GM12878 (cell line): ENCODE results near the gene KIF5C. TPM values are rescaled to one million over a fixed set of nuclear protein-coding genes. Genes with fewer than 3 reads are reported as not detected.

Experiments used
- ATAC-seq: fragments of 200-7000 bp; cut with Tn5 transposase; 3 replicates; pipeline ENCODE4 v1.9.1; 2020; ENCODE audit warnings: mild to moderate bottlenecking, moderate library complexity
- BruUV-seq: library from RNA; stranded (reverse); fragments of 400-500 nt; replicated peaks from 2 replicates; lab custom pipeline; 2021; lab: Mats Ljungman, UMichigan
- CTCF ChIA-PET: fragments of 300-600 bp; sonication (Branson Sonifier 250); formaldehyde crosslinking; extraction: SDS; loops from one replicate; lab custom pipeline; 2021; ENCODE audit warnings: inconsistent platforms; lab: Yijun Ruan, JAX
- POLR2A ChIA-PET: fragments of 350-600 bp; formaldehyde crosslinking; extraction: SDS; loops from one replicate; lab custom pipeline; 2021; ENCODE audit warnings: inconsistent platforms; lab: Charles Lee
- RAD21 ChIA-PET: fragments of 300-600 bp; sonication (Branson Sonifier 250); formaldehyde crosslinking; loops from one replicate; lab custom pipeline; 2023; ENCODE audit warnings: antibody characterized with exemption; ENCODE audit not compliant: unreplicated experiment; lab: Charles Lee
- SMC1A ChIA-PET: fragments of 300-600 bp; sonication (Branson Sonifier 250); formaldehyde crosslinking; loops from one replicate; lab custom pipeline; 2023; ENCODE audit not compliant: unreplicated experiment, uncharacterized antibody; lab: Charles Lee
- DNase-seq: peaks from one replicate; pipeline ENCODE4 v3.0.0-alpha.2; 2011; ENCODE audit warnings: low read depth, low spot score
- FAIRE-seq: peaks from 3 replicates; lab custom pipeline; 2011; peaks lifted over from hg19 to GRCh38; lab: Jason Lieb, UNC
- H2AFZ ChIP-seq: 2 replicates; pipeline ENCODE4 v1.6.0; 2011; ENCODE audit warnings: low read depth, low read length, control low read depth; ENCODE audit not compliant: control insufficient read depth
- H3K27ac ChIP-seq: 2 replicates; pipeline ENCODE4 v1.5.1; 2011; ENCODE audit warnings: control low read depth; ENCODE audit not compliant: control insufficient read depth, insufficient read depth
- H3K27me3 ChIP-seq, 2 experiments: replicated peaks in 1 of 2; 2 replicates each; pipeline versions ENCODE4 v1.6.0 to v1.6.1; 2011; ENCODE audit warnings: low read length in 1 of 2; ENCODE audit not compliant: control insufficient read depth in 2 of 2, insufficient read depth in 2 of 2
- H3K36me3 ChIP-seq, 2 experiments: 2 replicates each; pipeline ENCODE4 v1.5.1; 2011; ENCODE audit warnings: low read length in 1 of 2; ENCODE audit not compliant: control insufficient read depth in 2 of 2, insufficient read depth in 2 of 2
- H3K4me1 ChIP-seq: 2 replicates; pipeline ENCODE4 v1.6.1; 2011; ENCODE audit warnings: mild to moderate bottlenecking, low read length, moderate library complexity, mixed read lengths; ENCODE audit not compliant: control insufficient read depth, insufficient read depth
- H3K4me2 ChIP-seq: 2 replicates; pipeline ENCODE4 v1.6.0; 2011; ENCODE audit warnings: control low read depth; ENCODE audit not compliant: control insufficient read depth, insufficient read depth
- H3K4me3 ChIP-seq: fragments of 200-600 bp; sonication (generic); 2 replicates; pipeline ENCODE4 v1.5.1; 2016
- H3K79me2 ChIP-seq: 2 replicates; pipeline ENCODE4 v1.6.0; 2011; ENCODE audit warnings: low read length; ENCODE audit not compliant: control insufficient read depth, insufficient read depth
- H3K9ac ChIP-seq: 2 replicates; pipeline ENCODE4 v1.8.0; 2011; ENCODE audit warnings: low read length, control low read depth, mixed read lengths; ENCODE audit not compliant: control insufficient read depth, insufficient read depth
- H3K9me3 ChIP-seq: replicated peaks from 3 replicates; pipeline ENCODE4 v1.5.1; 2011; ENCODE audit warnings: mild to moderate bottlenecking, low read length; ENCODE audit not compliant: control insufficient read depth, insufficient read depth
- H4K20me1 ChIP-seq: 2 replicates; pipeline ENCODE4 v1.6.0; 2011; ENCODE audit not compliant: control insufficient read depth, insufficient read depth
- BCL11A ChIP-seq: IDR thresholded peaks from 2 replicates; pipeline ENCODE4 v1.6.1; 2011; ENCODE audit warnings: low read depth, low read length
- MYC ChIP-seq: IDR thresholded peaks from 2 replicates; pipeline ENCODE4 v1.6.1; 2011; ENCODE audit warnings: mild to moderate bottlenecking, low read length, moderate library complexity, inconsistent platforms; ENCODE audit not compliant: insufficient read depth, insufficient replicate concordance, insufficient read length, severe bottlenecking
- NFYB ChIP-seq: IDR thresholded peaks from 2 replicates; pipeline ENCODE4 v1.6.1; 2011; ENCODE audit warnings: low read depth, mild to moderate bottlenecking, low read length, improper control_type of control experiment, moderate library complexity; ENCODE audit not compliant: insufficient read depth
- RFX5 ChIP-seq: IDR thresholded peaks from 2 replicates; pipeline ENCODE4 v1.6.1; 2011; ENCODE audit warnings: low read depth, low read length, improper control_type of control experiment
- SMAD5 ChIP-seq: IDR thresholded peaks from 2 replicates; pipeline ENCODE4 v1.6.1; 2016; ENCODE audit warnings: antibody characterized with exemption, low read depth
- TAF1 ChIP-seq: IDR thresholded peaks from 2 replicates; pipeline ENCODE4 v1.6.1; 2011; ENCODE audit warnings: mild to moderate bottlenecking, low read depth, low read length, borderline replicate concordance
- TCF3 ChIP-seq: IDR thresholded peaks from 2 replicates; pipeline ENCODE4 v1.6.1; 2012; ENCODE audit warnings: low read depth, mild to moderate bottlenecking, low read length, borderline replicate concordance; ENCODE audit not compliant: insufficient read depth
- ZZZ3 ChIP-seq: IDR thresholded peaks from 2 replicates; pipeline ENCODE4 v1.6.1; 2011; ENCODE audit warnings: low read depth; ENCODE audit not compliant: control insufficient read depth, insufficient read length
- WGBS: methylation state at CpG from one replicate; pipeline ENCODE4 v1.1.6; 2016; ENCODE audit warnings: low lambda C conversion rate; ENCODE audit not compliant: insufficient replicate concordance, insufficient coverage; ENCODE audit errors: missing lambda C conversion rate; 5-methylcytosine and 5-hydroxymethylcytosine counted together
- in situ Hi-C: fragments of 300-500 bp; cut with MboI; formaldehyde crosslinking; loops from 9 replicates; pipeline ENCODE4 v1.14.3; 2018; ENCODE audit warnings: mixed read lengths
- intact Hi-C: fragments of 100-400 bp; cut with micrococcal nuclease; formaldehyde crosslinking; loops from one replicate; pipeline ENCODE4 v1.14.2; 2022; ENCODE audit not compliant: unreplicated experiment
- polyA plus RNA-seq, 11 experiments: library from polyadenylated mRNA; depleted of rRNA in 4 of 11; unstranded in 6 of 11; stranded (reverse) in 5 of 11; fragments of >200 nt; fragmentation: Nextera tagmentation in 4 of 11; fragmentation: Illumina TruSeq in 1 of 11; extraction: Ambion mirVana in 4 of 11; extraction: Trizol in 1 of 11; gene quantifications; 1 replicate in 1 of 11; 2 replicates in 10 of 11; pipeline versions ENCODE4 v1.2.1 to v1.2.3, GENCODE V29; 2011 to 2016; ENCODE audit warnings: inconsistent platforms in 2 of 11, missing spikeins in 2 of 11, low read depth in 1 of 11
- total RNA-seq, 4 experiments: library from RNA; depleted of rRNA in 3 of 4; stranded (reverse); fragments of >200 nt in 3 of 4; fragmentation: Illumina TruSeq in 1 of 4; extraction: Trizol in 1 of 4; gene quantifications; 2 replicates each; pipeline versions ENCODE4 v1.2.1 to v1.2.3, GENCODE V29; 2013 to 2021
- TF ChIP-seq, protein P1 (sequence below): fragments of 450-650 bp; conservative IDR thresholded peaks from 2 replicates; pipeline ENCODE4 v1.6.1; 2017; ENCODE audit warnings: mild to moderate bottlenecking, moderate library complexity

The KIF5C gene
- total and polyA plus RNA-seq, 10 of the 15 experiments (the other 5 are each of a cell fraction or from before 2014, with no cell fraction given): 0.08 to 0.49 (median 0.24) TPM

- Histone ChIP-seq H2AFZ (no peak overlapping the region), H4K20me1 (no peaks in the 10 kb centered on the region), H3K4me1 (no peaks in the 10 kb centered on the region), H3K4me3 (no peak overlapping the region), H3K79me2 (no peaks in the 10 kb centered on the region), H3K36me3 (no peaks in the 10 kb centered on the region), H3K27ac (no peak overlapping the region), H3K4me2 (no peak overlapping the region), H3K27me3 (no peaks in the 10 kb centered on the region), H3K9me3 (no peaks in the 10 kb centered on the region), H3K9ac (no peak overlapping the region)
- CTCF ChIA-PET: interaction anchor here (1.3 to 1.8 kb wide), 2 partner anchors 9 to 12 kb away, joined by 4 to 5 read pairs; no protein-coding TSS in a partner anchor
- FAIRE-seq: no peak
- intact Hi-C loops: no loop called here
- SMC1A ChIA-PET: interaction anchor here (1.6 kb wide), 1 partner anchor 36 kb away, joined by 3 read pairs; no protein-coding TSS in a partner anchor
- RAD21 ChIA-PET: interaction anchor here (1.2 kb wide), 1 partner anchor 9 kb away, joined by 4 read pairs; no protein-coding TSS in a partner anchor
- WGBS: 64% methylated on average over 6 of the region's 6 CpGs
- POLR2A ChIA-PET: no interaction called here
- DNase-seq: no peak
- TF ChIP-seq ZZZ3: no peak
- TF ChIP-seq, protein P1, sequence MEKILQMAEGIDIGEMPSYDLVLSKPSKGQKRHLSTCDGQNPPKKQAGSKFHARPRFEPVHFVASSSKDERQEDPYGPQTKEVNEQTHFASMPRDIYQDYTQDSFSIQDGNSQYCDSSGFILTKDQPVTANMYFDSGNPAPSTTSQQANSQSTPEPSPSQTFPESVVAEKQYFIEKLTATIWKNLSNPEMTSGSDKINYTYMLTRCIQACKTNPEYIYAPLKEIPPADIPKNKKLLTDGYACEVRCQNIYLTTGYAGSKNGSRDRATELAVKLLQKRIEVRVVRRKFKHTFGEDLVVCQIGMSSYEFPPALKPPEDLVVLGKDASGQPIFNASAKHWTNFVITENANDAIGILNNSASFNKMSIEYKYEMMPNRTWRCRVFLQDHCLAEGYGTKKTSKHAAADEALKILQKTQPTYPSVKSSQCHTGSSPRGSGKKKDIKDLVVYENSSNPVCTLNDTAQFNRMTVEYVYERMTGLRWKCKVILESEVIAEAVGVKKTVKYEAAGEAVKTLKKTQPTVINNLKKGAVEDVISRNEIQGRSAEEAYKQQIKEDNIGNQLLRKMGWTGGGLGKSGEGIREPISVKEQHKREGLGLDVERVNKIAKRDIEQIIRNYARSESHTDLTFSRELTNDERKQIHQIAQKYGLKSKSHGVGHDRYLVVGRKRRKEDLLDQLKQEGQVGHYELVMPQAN: no peak
- TF ChIP-seq TCF3: no peak
- TF ChIP-seq NFYB: 0 out of 2 replicates have a peak, but pooled peaks have one; percentile 31
- no peak for TF ChIP-seq TAF1
- no peak for TF ChIP-seq BCL11A
- TF ChIP-seq SMAD5: no peak
- TF ChIP-seq RFX5: no peak
- TF ChIP-seq MYC: no peak
- in situ Hi-C loops: no loop called here
- ATAC-seq: no peak
- BruUV-seq: no TSS peak
Observed at GRCh38 chr2:148981324-148981723, 106.3 kb downstream of the KIF5C start.
